GM19099 (cell line): Measurements from ENCODE around the gene AJM1.

Experiments used
- POLR2A ChIP-seq: IDR thresholded peaks from 3 replicates; pipeline ENCODE4 v1.6.1; 2011; ENCODE audit warnings: low read depth; ENCODE audit not compliant: insufficient read length; ENCODE audit errors: extremely low read depth

The AJM1 gene

DNA sequence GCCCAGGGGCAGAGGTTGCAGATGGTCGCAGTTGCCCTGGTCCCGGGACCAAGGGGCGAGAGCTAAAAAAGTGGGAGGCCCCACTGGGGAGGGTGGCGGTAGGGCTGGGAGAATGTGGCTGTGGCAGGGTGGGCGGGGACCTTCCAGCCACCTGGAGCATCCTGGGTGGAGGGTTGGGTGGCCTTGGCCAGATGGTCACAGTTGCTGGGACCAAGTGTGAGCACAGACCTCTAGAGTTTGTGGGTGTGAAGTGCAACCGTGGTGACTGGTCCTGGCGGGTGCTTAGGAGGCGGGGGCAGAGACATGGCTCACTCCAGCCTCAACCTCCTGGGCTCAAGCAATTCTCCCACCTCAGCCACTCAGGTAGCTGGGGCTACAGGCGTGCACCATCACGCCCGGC is 38.4 kb downstream of the AJM1 start:
- no peak for TF ChIP-seq POLR2A

DNA sequence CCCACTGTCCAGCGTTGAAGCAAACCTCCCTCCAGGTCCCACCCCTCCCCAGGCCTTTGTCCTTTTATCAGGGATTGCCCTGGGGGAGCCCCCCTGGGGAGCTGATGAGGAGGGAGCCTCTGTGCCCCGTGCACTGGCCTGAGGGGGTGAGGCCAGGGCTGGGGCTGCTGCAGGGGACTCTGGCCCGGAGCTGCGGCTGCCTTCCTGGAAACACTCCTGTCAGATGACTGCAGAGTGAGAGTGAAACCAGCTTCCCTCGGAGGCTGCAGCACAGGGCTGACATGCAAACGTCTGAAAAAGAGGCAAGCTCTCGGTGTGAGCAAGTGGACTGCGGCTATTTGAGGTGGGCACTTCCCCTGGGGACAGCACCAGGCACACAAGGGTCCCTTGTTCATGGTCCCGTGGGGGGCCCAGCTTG is 39.4 kb downstream of the AJM1 start:
- TF ChIP-seq POLR2A, result no peak

DNA sequence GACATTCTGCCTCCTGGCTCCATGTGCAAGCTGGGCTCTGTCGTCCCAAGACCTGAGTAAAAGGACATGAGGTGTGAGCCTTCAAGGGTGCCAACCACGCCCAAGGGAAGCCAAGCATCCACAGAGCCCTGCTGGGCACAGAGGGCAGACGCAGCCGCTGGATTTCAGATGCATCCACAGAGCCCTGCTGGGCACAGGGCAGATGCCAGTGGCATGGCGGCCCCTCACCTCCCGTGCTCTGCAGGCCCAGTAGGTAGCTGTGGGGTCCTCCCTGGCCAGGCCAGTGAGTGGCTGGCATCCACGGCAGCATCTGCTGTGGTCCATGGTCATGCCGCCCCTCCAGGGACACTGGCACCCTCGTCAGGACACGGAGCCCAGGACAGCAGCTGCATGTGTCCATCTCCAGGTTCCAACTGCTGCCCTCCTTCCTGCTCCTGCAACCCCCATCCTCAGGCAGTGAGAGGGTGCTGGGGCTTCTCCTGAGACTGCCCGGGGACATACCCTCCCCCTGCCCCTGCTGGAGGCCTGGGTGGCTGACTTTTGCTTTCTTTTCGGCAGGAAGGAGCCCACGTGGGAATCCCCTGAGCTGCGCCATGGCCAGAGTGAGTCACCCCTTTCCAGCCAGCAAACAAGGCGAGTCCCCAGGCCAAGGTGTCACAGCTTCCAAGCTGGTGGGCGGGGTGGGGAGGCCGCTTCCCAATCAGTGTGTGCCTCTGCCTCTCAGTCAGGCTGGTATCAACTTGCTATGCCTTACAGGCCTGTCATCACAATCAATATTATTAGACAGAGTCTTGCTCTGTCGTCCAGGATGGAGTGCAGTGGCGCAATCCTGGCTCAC is 40.0 kb downstream of the AJM1 start:
- peak; percentile 42 for TF ChIP-seq POLR2A

DNA sequence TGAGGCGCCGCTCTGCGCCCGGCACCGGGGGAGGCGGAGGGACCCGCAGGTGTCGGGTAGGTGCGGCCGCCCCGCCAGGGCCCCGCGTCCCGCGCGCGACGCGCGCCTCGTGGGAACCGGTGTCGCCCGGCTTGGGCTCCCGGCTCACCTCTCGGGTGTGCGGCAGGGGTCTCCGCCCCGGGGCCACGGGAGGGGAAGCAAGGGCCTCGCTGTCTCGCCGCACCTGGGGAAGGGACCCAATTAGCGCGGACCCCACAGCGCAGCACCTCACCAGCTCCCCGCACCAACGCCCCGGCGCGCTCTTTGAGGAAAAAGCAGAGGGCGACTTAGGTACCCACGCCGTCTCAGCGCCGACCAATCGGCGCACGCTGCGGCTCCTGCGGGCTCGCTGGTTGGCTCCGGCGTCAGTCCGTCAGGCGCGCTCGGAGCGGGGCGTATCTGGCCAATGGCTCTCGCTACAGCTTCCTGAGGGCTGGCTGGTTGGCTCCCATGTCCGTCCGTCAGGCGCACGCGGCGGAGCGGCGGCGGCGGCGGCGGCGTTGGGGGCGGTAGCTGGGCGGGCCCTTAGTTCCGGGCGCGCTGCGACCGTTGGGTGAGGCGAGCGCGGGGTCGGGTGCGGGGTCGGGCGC is 43.8 kb downstream of the AJM1 start, which contains the start of gene TRAF2:
TRAF2 (plus strand) TSS at position 567 of the 629 bp plus-strand sequence. CDS start 12,225 bp downstream, outside the sequence.
- TF ChIP-seq POLR2A, result peak; percentile 97

DNA sequence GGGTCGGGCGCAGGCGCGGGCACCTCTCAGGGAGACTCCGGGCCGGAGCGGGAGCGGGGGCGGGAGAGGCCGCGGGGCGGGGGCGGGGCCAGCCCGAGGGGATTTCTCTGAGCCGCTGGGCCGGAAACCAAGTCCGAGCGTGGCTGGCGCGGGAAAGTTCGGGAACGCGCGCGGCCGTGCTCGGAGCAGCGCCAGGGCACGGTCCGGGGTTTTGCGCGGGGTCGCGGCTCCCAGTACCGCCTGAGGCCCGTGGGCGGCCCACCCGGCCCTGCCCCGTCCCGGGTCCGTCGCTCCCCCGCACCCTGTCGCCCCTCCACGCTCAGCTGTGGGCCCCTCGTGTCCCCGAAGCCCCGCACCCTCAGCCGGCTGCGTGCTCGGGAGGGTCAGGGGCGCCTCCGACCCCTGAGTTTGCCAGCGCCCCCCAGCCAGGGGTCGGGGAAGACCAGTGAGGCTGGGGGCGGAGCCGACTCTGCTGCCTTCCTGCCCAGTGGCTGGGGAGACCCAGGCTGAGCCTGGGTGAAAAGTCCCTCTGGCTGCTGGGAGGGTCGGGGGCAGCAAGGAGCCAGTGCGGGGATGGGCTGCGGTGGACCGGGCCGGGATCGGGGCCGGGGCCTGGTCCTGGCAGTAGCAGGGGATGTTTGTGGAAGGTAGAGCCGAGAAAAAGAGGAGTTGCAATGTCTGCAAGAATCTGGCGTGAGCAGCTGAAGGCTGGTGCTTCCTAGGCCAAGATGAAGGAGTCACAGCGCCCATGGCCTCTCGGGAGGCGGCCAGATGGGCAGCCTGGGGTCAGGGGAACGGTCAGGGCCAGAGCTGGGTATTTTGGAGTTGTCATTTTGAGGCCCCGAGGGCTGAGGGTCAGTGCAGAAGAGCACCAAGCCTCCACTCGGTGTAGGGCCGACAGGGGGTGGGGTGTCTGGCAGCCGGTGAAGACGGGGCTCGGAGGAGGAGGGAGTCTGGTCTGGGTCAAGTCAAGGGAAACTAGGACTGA is 44.6 kb downstream of the AJM1 start:
- no peak for TF ChIP-seq POLR2A

DNA sequence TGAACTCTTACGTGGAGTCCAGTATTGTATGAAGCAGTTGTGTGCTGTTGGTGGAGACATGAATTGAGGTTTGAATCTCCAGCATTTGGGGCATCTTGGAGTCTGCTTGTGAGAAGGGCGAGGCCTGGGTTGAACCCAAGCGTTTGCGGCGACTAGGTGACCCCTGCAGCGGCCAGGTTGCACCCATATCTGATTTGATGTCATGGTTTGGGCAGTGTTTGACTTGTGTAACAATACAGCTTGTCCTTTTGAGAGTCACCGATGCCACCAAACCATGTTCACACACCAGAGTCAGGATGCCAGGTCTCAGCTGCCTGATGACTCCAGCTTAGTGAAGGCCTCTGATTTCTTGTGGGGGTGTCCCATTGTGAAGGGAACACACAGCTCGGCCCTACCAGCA is 46.2 kb downstream of the AJM1 start:
- TF ChIP-seq POLR2A, result no peak

DNA sequence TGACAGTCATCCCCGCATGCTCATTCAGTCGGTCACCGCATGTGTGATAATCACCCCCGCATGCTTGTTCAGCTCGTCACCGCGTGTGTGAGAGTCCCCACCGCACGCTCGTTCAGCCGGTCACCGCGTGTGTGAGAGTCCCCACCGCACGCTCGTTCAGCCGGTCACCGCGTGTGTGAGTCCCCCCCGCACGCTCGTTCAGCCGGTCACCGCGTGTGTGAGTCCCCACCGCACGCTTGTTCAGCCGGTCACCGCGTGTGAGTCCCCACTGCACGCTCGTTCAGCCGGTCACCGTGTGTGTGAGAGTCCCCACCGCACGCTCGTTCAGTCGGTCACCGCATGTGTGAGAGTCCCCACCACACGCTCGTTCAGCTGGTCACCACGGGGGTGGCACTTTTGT is 47.6 kb downstream of the AJM1 start:
- no peak for TF ChIP-seq POLR2A

DNA sequence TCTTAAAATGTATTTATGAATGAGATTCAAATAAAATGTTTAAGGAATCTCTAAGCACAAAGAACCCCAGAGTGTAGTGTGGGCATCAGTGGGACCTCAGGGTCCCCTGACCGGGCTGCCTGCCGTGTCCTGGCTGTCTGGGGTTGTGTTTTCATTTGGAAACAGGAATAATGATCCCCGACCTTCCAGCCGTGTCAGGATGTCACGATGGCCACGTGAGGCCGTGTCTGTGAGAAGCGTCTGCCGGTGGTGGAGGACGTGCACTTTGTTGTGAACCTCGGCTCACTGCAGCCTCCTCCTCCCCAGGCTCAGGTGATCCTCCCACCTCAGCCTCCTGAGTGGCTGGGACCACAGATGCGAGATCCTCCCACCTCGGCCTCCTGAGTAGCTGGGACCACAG is 48.4 kb downstream of the AJM1 start:
- no peak for TF ChIP-seq POLR2A
